Measurements from ENCODE around the gene SGF29.

The SGF29 gene

GRCh38 chr16:28514246-28514645, 39.5 kb upstream of the SGF29 start:
- Histone ChIP-seq H3F3A (ENCODE audit: insufficient read depth) (no peaks in the 10 kb centered on the region), H3K4me3 (ENCODE audit: insufficient read depth, low read length, poor library complexity, severe bottlenecking) (no peak overlapping the region), H4K20me1 (ENCODE audit: low read depth, low read length) (no peaks in the 10 kb centered on the region), H3K4me2 (ENCODE audit: low read depth, low read length, poor library complexity, severe bottlenecking) (no peak overlapping the region), H3K9ac (ENCODE audit: low read length) (no peak overlapping the region), H3K9me2 (replicated peaks; ENCODE audit: insufficient read depth, low read length) (no peaks in the 10 kb centered on the region), H3K36me3 (ENCODE audit: low read length) (no peaks in the 10 kb centered on the region), H3K79me2 (ENCODE audit: insufficient read depth, low read length) (no peaks in the 10 kb centered on the region), H3K9me3 (ENCODE audit: insufficient read depth, low read length) (no peaks in the 10 kb centered on the region), H3K27me3 (ENCODE audit: low read length) (no peaks in the 10 kb centered on the region), H3K27ac (ENCODE audit: low read depth, low read length) (no peak overlapping the region), H2AFZ (ENCODE audit: low read depth, low read length, severe bottlenecking) (no peak overlapping the region)
- TF ChIP-seq EZH2phosphoT487 (conservative IDR thresholded peaks at IDR 0.05; ENCODE audit: low read length) (no peak), CTCF (IDR thresholded peaks at IDR 0.05; ENCODE audit: insufficient read depth, low read length, poor library complexity, severe bottlenecking) (no peak)

- no peak overlapping the region for H2AFZ ChIP-seq (ENCODE audit: low read depth, low read length, severe bottlenecking)
- no peaks in the 10 kb centered on the region for H3K27me3 ChIP-seq (ENCODE audit: low read length)
- H3K9ac ChIP-seq (ENCODE audit: low read length): no peak overlapping the region
- no peak overlapping the region for H3K4me2 ChIP-seq (ENCODE audit: low read depth, low read length, poor library complexity, severe bottlenecking)
- H3K9me2 ChIP-seq (replicated peaks; ENCODE audit: insufficient read depth, low read length): no peaks in the 10 kb centered on the region
- no peaks in the 10 kb centered on the region for H3F3A ChIP-seq (ENCODE audit: insufficient read depth)
- no peaks in the 10 kb centered on the region for H3K36me3 ChIP-seq (ENCODE audit: low read length)
- no peak for TF ChIP-seq EZH2phosphoT487 (conservative IDR thresholded peaks at IDR 0.05; ENCODE audit: low read length)
- no peaks in the 10 kb centered on the region for H4K20me1 ChIP-seq (ENCODE audit: low read depth, low read length)
- no peak overlapping the region for H3K4me3 ChIP-seq (ENCODE audit: insufficient read depth, low read length, poor library complexity, severe bottlenecking)
- no peaks in the 10 kb centered on the region for H3K9me3 ChIP-seq (ENCODE audit: insufficient read depth, low read length)
- no peaks in the 10 kb centered on the region for H3K79me2 ChIP-seq (ENCODE audit: insufficient read depth, low read length)
- H3K27ac ChIP-seq (ENCODE audit: low read depth, low read length): no peak overlapping the region
Measured at GRCh38 chr16:28520672-28521071, 33.0 kb upstream of the SGF29 start.

- H3K9me3 ChIP-seq (ENCODE audit: insufficient read depth, low read length): no peaks in the 10 kb centered on the region
- no peaks in the 10 kb centered on the region for H3K9me2 ChIP-seq (replicated peaks; ENCODE audit: insufficient read depth, low read length)
- no peak overlapping the region for H3K4me3 ChIP-seq (ENCODE audit: insufficient read depth, low read length, poor library complexity, severe bottlenecking)
- no peaks in the 10 kb centered on the region for H3K79me2 ChIP-seq (ENCODE audit: insufficient read depth, low read length)
- H4K20me1 ChIP-seq (ENCODE audit: low read depth, low read length): no peaks in the 10 kb centered on the region
- H3K27me3 ChIP-seq (ENCODE audit: low read length): no peaks in the 10 kb centered on the region
- no peak overlapping the region for H2AFZ ChIP-seq (ENCODE audit: low read depth, low read length, severe bottlenecking)
- no peaks in the 10 kb centered on the region for H3K36me3 ChIP-seq (ENCODE audit: low read length)
- no peaks in the 10 kb centered on the region for H3F3A ChIP-seq (ENCODE audit: insufficient read depth)
- no peak overlapping the region for H3K4me2 ChIP-seq (ENCODE audit: low read depth, low read length, poor library complexity, severe bottlenecking)
- H3K9ac ChIP-seq (ENCODE audit: low read length): no peak overlapping the region
- TF ChIP-seq CTCF (IDR thresholded peaks at IDR 0.05; ENCODE audit: insufficient read depth, low read length, poor library complexity, severe bottlenecking) (no peak), EZH2phosphoT487 (conservative IDR thresholded peaks at IDR 0.05; ENCODE audit: low read length) (no peak)
- no peak overlapping the region for H3K27ac ChIP-seq (ENCODE audit: low read depth, low read length)
Measured at GRCh38 chr16:28521436-28521835, 32.3 kb upstream of the SGF29 start.

- Histone ChIP-seq H3K9ac (ENCODE audit: low read length) (no peak overlapping the region), H2AFZ (ENCODE audit: low read depth, low read length, severe bottlenecking) (no peak overlapping the region), H3K4me3 (ENCODE audit: insufficient read depth, low read length, poor library complexity, severe bottlenecking) (no peak overlapping the region), H3K79me2 (ENCODE audit: insufficient read depth, low read length) (no peaks in the 10 kb centered on the region), H4K20me1 (ENCODE audit: low read depth, low read length) (no peaks in the 10 kb centered on the region), H3K27ac (ENCODE audit: low read depth, low read length) (no peak overlapping the region), H3K9me3 (ENCODE audit: insufficient read depth, low read length) (no peaks in the 10 kb centered on the region), H3K36me3 (ENCODE audit: low read length) (no peaks in the 10 kb centered on the region), H3K27me3 (ENCODE audit: low read length) (no peaks in the 10 kb centered on the region), H3K4me2 (ENCODE audit: low read depth, low read length, poor library complexity, severe bottlenecking) (no peak overlapping the region), H3F3A (ENCODE audit: insufficient read depth) (no peaks in the 10 kb centered on the region), H3K9me2 (replicated peaks; ENCODE audit: insufficient read depth, low read length) (no peaks in the 10 kb centered on the region)
- no peak for TF ChIP-seq CTCF (IDR thresholded peaks at IDR 0.05; ENCODE audit: insufficient read depth, low read length, poor library complexity, severe bottlenecking)
- no peak for TF ChIP-seq EZH2phosphoT487 (conservative IDR thresholded peaks at IDR 0.05; ENCODE audit: low read length)
Measured at GRCh38 chr16:28522792-28523191, 30.9 kb upstream of the SGF29 start.

All from SU-DHL-6 (cell line).